OCI-LY1 (cell line): ENCODE results near the gene ADAMTS3.

Experiments
- H2AFZ ChIP-seq: fragments of 200-600 bp; sonication (generic), shearing (Covaris generic); 2 replicates; pipeline ENCODE4 v1.6.0; 2014; ENCODE audit warnings: antibody characterized with exemption, mild to moderate bottlenecking, low read length
- H3F3A ChIP-seq: fragments of 200-600 bp; sonication (generic), shearing (Covaris generic); 2 replicates; pipeline ENCODE4 v1.6.0; 2014; ENCODE audit warnings: mild to moderate bottlenecking, antibody characterized with exemption, low read length, moderate library complexity; ENCODE audit not compliant: insufficient read depth
- H3K27ac ChIP-seq: fragments of 200-600 bp; sonication (generic); 2 replicates; pipeline ENCODE4 v1.5.1; 2014; ENCODE audit warnings: low read length, mixed run types, mild to moderate bottlenecking, low read depth; ENCODE audit not compliant: poor library complexity, severe bottlenecking
- H3K27me3 ChIP-seq: fragments of 200-600 bp; sonication (generic); 2 replicates; pipeline ENCODE4 v1.6.0; 2014; ENCODE audit warnings: antibody characterized with exemption, mild to moderate bottlenecking, low read length, moderate library complexity; ENCODE audit not compliant: insufficient read depth
- H3K36me3 ChIP-seq: fragments of 200-600 bp; sonication (generic); 2 replicates; pipeline ENCODE4 v1.6.1; 2014; ENCODE audit warnings: mild to moderate bottlenecking, antibody characterized with exemption, low read length, moderate library complexity, mixed read lengths; ENCODE audit not compliant: insufficient read depth
- H3K4me1 ChIP-seq: fragments of 200-600 bp; sonication (generic); 2 replicates; pipeline ENCODE4 v1.5.1; 2014; ENCODE audit warnings: mild to moderate bottlenecking, low read length, moderate library complexity; ENCODE audit not compliant: insufficient read depth, severe bottlenecking
- H3K4me2 ChIP-seq: fragments of 200-600 bp; sonication (generic), shearing (Covaris generic); 2 replicates; pipeline ENCODE4 v1.6.1; 2014; ENCODE audit warnings: low read length
- H3K4me3 ChIP-seq: fragments of 200-600 bp; sonication (generic); 2 replicates; pipeline ENCODE4 v1.5.1; 2014; ENCODE audit warnings: low read length, low read depth, mild to moderate bottlenecking, mixed read lengths; ENCODE audit not compliant: poor library complexity, severe bottlenecking
- H3K79me2 ChIP-seq: fragments of 200-600 bp; shearing (Covaris generic); 2 replicates; pipeline ENCODE4 v1.6.1; 2016; ENCODE audit warnings: mixed run types, low read length, mixed read lengths; ENCODE audit not compliant: insufficient read depth
- H3K9ac ChIP-seq: fragments of 200-600 bp; sonication (generic), shearing (Covaris generic); 2 replicates; pipeline ENCODE4 v1.6.1; 2014; ENCODE audit warnings: mild to moderate bottlenecking, low read length, mixed read lengths
- H3K9me2 ChIP-seq: fragments of 200-600 bp; sonication (generic), shearing (Covaris generic); 2 replicates; pipeline ENCODE4 v1.6.1; 2014; ENCODE audit warnings: low read depth, mild to moderate bottlenecking, low read length, mixed read lengths
- H3K9me3 ChIP-seq: fragments of 200-600 bp; shearing (Covaris generic); 2 replicates; pipeline ENCODE4 v1.6.1; 2014; ENCODE audit warnings: low read length, mixed read lengths
- H4K20me1 ChIP-seq: fragments of 200-600 bp; sonication (generic), shearing (Covaris generic); 2 replicates; pipeline ENCODE4 v1.6.0; 2016; ENCODE audit warnings: mild to moderate bottlenecking, low read length; ENCODE audit not compliant: insufficient read depth
- CTCF ChIP-seq: fragments of 200-600 bp; sonication (generic), shearing (Covaris generic); IDR thresholded peaks from 2 replicates; pipeline ENCODE4 v1.5.1; 2017; ENCODE audit warnings: mild to moderate bottlenecking, antibody characterized with exemption, low read length, moderate library complexity, mixed read lengths
- EZH2 ChIP-seq: fragments of 200-600 bp; sonication (generic), shearing (Covaris generic); IDR thresholded peaks from 2 replicates; pipeline ENCODE4 v1.8.0; 2017; ENCODE audit warnings: borderline replicate concordance, mixed run types, mild to moderate bottlenecking, antibody characterized with exemption, low read length, moderate library complexity, mixed read lengths

The ADAMTS3 gene

GRCh38 chr4:72302981-72303704 lies 265.9 kb downstream of the ADAMTS3 start:
- Histone ChIP-seq H3K79me2 (no peaks in the 10 kb centered on the region), H3K9me2 (no peaks in the 10 kb centered on the region), H3K27me3 (no peaks in the 10 kb centered on the region), H3K4me3 (no peak overlapping the region), H3K9me3 (no peaks in the 10 kb centered on the region), H3K4me1 (no peaks in the 10 kb centered on the region), H4K20me1 (no peaks in the 10 kb centered on the region), H3F3A (no peaks in the 10 kb centered on the region), H2AFZ (no peak overlapping the region), H3K27ac (no peak overlapping the region), H3K4me2 (no peak overlapping the region), H3K36me3 (no peaks in the 10 kb centered on the region), H3K9ac (no peak overlapping the region)
- TF ChIP-seq CTCF (peak; percentile 79), EZH2 (no peak)

- TF ChIP-seq EZH2 (no peak), CTCF (no peak)
- H3F3A ChIP-seq, result no peaks in the 10 kb centered on the region
- no peaks in the 10 kb centered on the region for H4K20me1 ChIP-seq
- no peaks in the 10 kb centered on the region for H3K4me1 ChIP-seq
- no peaks in the 10 kb centered on the region for H3K79me2 ChIP-seq
- no peak overlapping the region for H3K4me2 ChIP-seq
- no peaks in the 10 kb centered on the region for H3K9me3 ChIP-seq
- no peak overlapping the region for H3K9ac ChIP-seq
- no peak overlapping the region for H3K4me3 ChIP-seq
- H2AFZ ChIP-seq, result no peak overlapping the region
- H3K27ac ChIP-seq, result no peak overlapping the region
- no peaks in the 10 kb centered on the region for H3K27me3 ChIP-seq
- no peaks in the 10 kb centered on the region for H3K36me3 ChIP-seq
- H3K9me2 ChIP-seq, result no peaks in the 10 kb centered on the region
These were observed 267.3 kb downstream of the ADAMTS3 start for GRCh38 chr4:72301759-72302158.

- H4K20me1 ChIP-seq, result no peaks in the 10 kb centered on the region
- no peaks in the 10 kb centered on the region for H3K27me3 ChIP-seq
- no peaks in the 10 kb centered on the region for H3K9me3 ChIP-seq
- no peak overlapping the region for H3K4me2 ChIP-seq
- no peak overlapping the region for H3K9ac ChIP-seq
- H3K9me2 ChIP-seq, result no peaks in the 10 kb centered on the region
- H3K4me1 ChIP-seq, result no peaks in the 10 kb centered on the region
- no peak for TF ChIP-seq CTCF
- TF ChIP-seq EZH2, result no peak
- H3K27ac ChIP-seq, result no peak overlapping the region
- H3K79me2 ChIP-seq, result no peaks in the 10 kb centered on the region
- no peak overlapping the region for H2AFZ ChIP-seq
- no peak overlapping the region for H3K4me3 ChIP-seq
- no peaks in the 10 kb centered on the region for H3F3A ChIP-seq
- H3K36me3 ChIP-seq, result no peaks in the 10 kb centered on the region
These were observed 268.9 kb downstream of the ADAMTS3 start for GRCh38 chr4:72300126-72300525.
